MM.1S (cell line): ENCODE measurements around the gene CLEC18A.
"Not testable (repeated sequence)": the region's sequence is repeated elsewhere in the genome, so short reads cannot be mapped to it uniquely, and the experiment has no call there.

ENCODE experiments used
- CTCF ChIP-seq: fragments of 300-600 bp; sonication (generic); IDR thresholded peaks from 2 replicates; pipeline ENCODE4 v1.5.1; 2016; ENCODE audit warnings: antibody characterized with exemption, low read length, mixed read lengths
- EZH2phosphoT487 ChIP-seq: fragments of 300-600 bp; sonication (generic); IDR thresholded peaks from 2 replicates; pipeline ENCODE4 v1.6.1; 2018; ENCODE audit warnings: antibody characterized with exemption, low read length

GRCh38 chr16:70010615-70011014, 59.5 kb downstream of the CLEC18A start:
- not testable (repeated sequence) for TF ChIP-seq CTCF, EZH2phosphoT487
